GM20431 (cell line): ENCODE measurements around the gene MMP8.

Source experiments
- in situ Hi-C: fragments of 300-500 bp; cut with MseI, MboI; formaldehyde crosslinking; loops from one replicate; pipeline ENCODE4 v1.15.0; 2020; ENCODE audit warnings: low sequenced_read_pairs; ENCODE audit not compliant: unreplicated experiment

The MMP8 gene

DNA sequence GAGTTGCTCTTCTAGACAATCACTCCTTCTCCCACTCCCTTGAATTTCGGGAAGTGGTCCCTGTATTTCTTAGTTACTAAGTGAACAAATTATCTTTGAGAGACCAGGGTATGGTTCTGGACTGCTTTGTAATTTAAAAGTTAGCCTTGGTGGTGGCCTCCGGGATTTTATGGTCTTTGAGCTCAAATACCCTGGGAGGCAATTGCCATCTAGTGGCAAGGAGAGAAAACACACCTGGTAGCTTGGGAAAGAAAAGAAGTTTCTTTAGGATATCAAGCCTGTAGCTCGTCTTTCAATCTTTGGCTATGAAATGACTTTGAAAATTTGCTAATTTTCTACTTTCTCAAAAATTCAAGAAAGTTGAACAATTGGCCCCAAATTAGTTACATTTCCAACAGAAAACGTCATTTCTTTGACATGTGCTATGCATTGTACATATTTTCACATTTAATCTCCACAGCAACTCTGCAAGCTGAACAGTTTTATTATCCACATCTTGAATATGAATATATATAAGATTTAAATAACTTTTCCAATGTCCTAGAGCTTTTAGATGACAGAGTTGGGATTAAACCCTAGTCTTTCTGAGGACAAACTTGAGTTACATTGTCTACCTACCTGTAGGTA, 58.3 kb downstream of the MMP8 start:
- in situ Hi-C loops = no loop called here

DNA sequence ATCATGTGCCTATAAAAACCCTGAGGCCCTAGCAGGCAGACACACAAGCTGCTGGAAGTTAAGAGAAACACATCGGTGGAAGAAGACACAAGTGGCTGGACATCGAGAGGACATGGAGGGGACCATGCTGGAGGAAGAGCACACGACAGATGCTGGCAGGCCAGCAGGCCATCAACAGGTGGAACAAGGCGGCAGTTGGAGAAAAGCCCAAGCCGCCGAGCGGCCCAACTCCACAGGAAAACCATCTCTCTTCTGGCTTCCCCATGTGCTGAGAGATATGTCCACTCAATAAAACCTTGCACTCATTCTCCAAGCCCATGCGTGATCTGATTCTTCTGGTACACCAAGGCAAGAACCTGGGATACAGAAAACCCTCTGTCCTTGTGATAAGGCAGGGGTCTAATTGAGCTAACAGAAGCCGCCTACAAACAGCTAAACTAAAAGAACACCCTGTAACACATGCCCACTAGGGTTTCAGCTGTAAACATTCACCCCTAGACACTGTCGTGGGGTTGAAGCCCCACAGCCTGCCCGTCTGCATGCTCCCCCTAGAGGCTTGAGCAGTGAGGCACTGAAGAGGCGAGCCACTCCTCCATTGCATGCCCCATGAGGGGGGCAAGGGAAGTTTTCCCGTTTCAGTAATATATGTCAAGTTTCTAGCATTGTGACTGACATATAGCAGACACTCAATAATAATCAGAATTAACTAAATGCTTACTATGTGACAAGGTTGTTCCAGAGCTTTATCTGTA, 60.6 kb downstream of the MMP8 start:
- in situ Hi-C loops = no loop called here

DNA sequence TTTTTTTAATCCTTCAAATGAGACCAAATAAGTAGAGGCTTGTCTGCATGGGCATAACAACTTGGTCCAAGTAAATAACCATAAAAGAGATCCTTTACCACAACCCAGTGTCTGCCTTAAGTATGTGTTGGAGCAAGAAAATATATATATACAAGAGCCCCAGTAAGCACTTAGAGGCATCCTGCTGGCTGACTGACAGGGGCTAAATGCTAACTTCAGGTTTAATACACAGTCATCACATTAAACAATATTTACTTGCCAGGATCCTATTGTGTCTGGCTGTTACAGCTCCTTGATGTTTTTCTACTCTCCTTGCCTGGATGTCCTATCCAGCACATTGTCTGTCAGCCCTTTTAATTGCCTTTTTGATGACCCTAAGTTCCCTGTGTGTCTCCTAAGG, 62.1 kb downstream of the MMP8 start:
- in situ Hi-C loops = no loop called here
